ENCODE results near the gene ZNF677. TPM values are rescaled to one million over a fixed set of nuclear protein-coding genes. Genes with fewer than 3 reads are reported as not detected.
"Not testable (repeated sequence)": the region's sequence is repeated elsewhere in the genome, so short reads cannot be mapped to it uniquely, and the experiment has no call there.

The ZNF677 gene
- total and polyA plus RNA-seq, 11 donors: 10.3 to 27.8 (median 16.2) TPM

GRCh38 chr19:53193535-53194222 lies 61.0 kb downstream of the ZNF677 start:
- H3K27ac ChIP-seq: peak overlapping the region in 3 of 12 donors; percentile 19 to 67 (median 49)
- peak overlapping the region; percentile 7 to 98 (median 78) for H3K4me3 ChIP-seq
- DNase-seq: no peak
- H3K36me3 ChIP-seq: peaks cover 0 to 12% (median 0%) of the 10 kb centered on the region in 9 donors
- intact Hi-C loops (cut with DNase I): loop anchor here (5.0 to 10.0 kb wide), 12 partner anchors 36 to 551 kb away; partner anchors contain the start of genes ZNF525 (in 2 of the 10), VN1R2 (in 1 of the 10), ZNF160 (in 1 of the 10) and ZNF347 (in 1 of the 10)
- H3K9me3 ChIP-seq: peaks cover 0 to 11% (median 0%) of the 10 kb centered on the region in 12 donors
- no peaks in the 10 kb centered on the region for H3K27me3 ChIP-seq
- TF ChIP-seq CTCF (IDR thresholded peaks at IDR 0.05) (no peak), POLR2A (IDR thresholded peaks at IDR 0.05) (no peak)
- ATAC-seq: no peak
- H3K4me1 ChIP-seq: peaks cover 0 to 33% (median 13%) of the 10 kb centered on the region in 12 donors
- 55 to 63% (median 56%) methylated on average over 12 of the region's 12 CpGs for WGBS, 4 donors

- ATAC-seq: peak; percentile 85 to 88 (median 86)
These were observed 61.7 kb downstream of the ZNF677 start, which contains the start of gene ZNF665 for GRCh38 chr19:53192771-53193534. Gene ZNF665 (minus strand): TSS chr19:53193358. CDS start chr19:53182898, 10,460 bp downstream.

GRCh38 chr19:53190253-53190652 lies 64.4 kb downstream of the ZNF677 start:
- Histone ChIP-seq H3K27me3 (no peaks in the 10 kb centered on the region), H3K4me3 (no peak overlapping the region), H3K36me3 (peaks cover 0 to 12% (median 0%) of the 10 kb centered on the region in 9 donors), H3K4me1 (peaks cover 0 to 16% (median 6%) of the 10 kb centered on the region in 12 donors), H3K9me3 (no peaks in the 10 kb centered on the region), H3K27ac (no peak overlapping the region)
- DNase-seq (no peak), ATAC-seq (no peak)
- intact Hi-C loops (cut with DNase I): loop anchor here (5.0 to 10.0 kb wide), 12 partner anchors 33 to 555 kb away; partner anchors contain the start of genes ZNF525 (in 2 of the 10), VN1R2 (in 1 of the 10), ZNF160 (in 1 of the 10) and ZNF347 (in 1 of the 10)
- WGBS, 4 donors: 55 to 85% (median 81%) methylated on average over 3 of the region's 3 CpGs
- TF ChIP-seq POLR2A (IDR thresholded peaks at IDR 0.05) (no peak), CTCF (IDR thresholded peaks at IDR 0.05) (no peak)

More at GRCh38 chr19:53192771-53193534, 61.7 kb downstream of the ZNF677 start, which contains the start of gene ZNF665:
- TF ChIP-seq POLR2A (IDR thresholded peaks at IDR 0.05) (peak in 1 of 2 donors; percentile 55), CTCF (IDR thresholded peaks at IDR 0.05) (no peak)
- Histone ChIP-seq H3K4me1 (peaks cover 0 to 33% (median 13%) of the 10 kb centered on the region in 12 donors), H3K27ac (peak within 1 kb of the TSS; percentile 15 to 90 (median 74)), H3K36me3 (peaks cover 0 to 12% (median 0%) of the 10 kb centered on the region in 9 donors), H3K27me3 (no peaks in the 10 kb centered on the region), H3K4me3 (peak within 1 kb of the TSS; percentile 58 to 98 (median 78)), H3K9me3 (peaks cover 0 to 4% (median 0%) of the 10 kb centered on the region in 12 donors)
- intact Hi-C loops (cut with DNase I): loop anchor here (5.0 to 10.0 kb wide), 12 partner anchors 36 to 552 kb away; partner anchors contain the start of genes ZNF525 (in 2 of the 10), VN1R2 (in 1 of the 10), ZNF160 (in 1 of the 10) and ZNF347 (in 1 of the 10)
- peak; percentile 89 to 93 (median 92) for DNase-seq
- WGBS, 4 donors: 0 to 1% (median 1%) methylated on average over 30 to 53 of the region's 53 CpGs

- not testable (repeated sequence) for H3K9me3 ChIP-seq, DNase-seq, ATAC-seq, H3K27me3 ChIP-seq, H3K4me3 ChIP-seq, H3K27ac ChIP-seq
- WGBS, 4 donors: 67 to 68% (median 67%) methylated on average over 10 to 12 of the region's 16 CpGs
- intact Hi-C loops (cut with DNase I): loop anchor here (5.0 to 10.0 kb wide), 12 partner anchors 32 to 555 kb away; partner anchors contain the start of genes ZNF525 (in 2 of the 10), VN1R2 (in 1 of the 10), ZNF160 (in 1 of the 10) and ZNF347 (in 1 of the 10)
- Histone ChIP-seq H3K36me3 (peaks cover 0 to 12% (median 0%) of the 10 kb centered on the region in 9 donors), H3K4me1 (peaks cover 0 to 14% (median 6%) of the 10 kb centered on the region in 12 donors)
These were observed 64.9 kb downstream of the ZNF677 start for GRCh38 chr19:53189691-53190198.
